Measurements from ENCODE around the gene LRIF1. TPM values are rescaled to one million over a fixed set of nuclear protein-coding genes. Genes with fewer than 3 reads are reported as not detected.
"Not testable (repeated sequence)": the region's sequence is repeated elsewhere in the genome, so short reads cannot be mapped to it uniquely, and the experiment has no call there.

LRIF1 gene
- total RNA-seq, 1 donor from 2014 or later: 8.4 TPM

DNA sequence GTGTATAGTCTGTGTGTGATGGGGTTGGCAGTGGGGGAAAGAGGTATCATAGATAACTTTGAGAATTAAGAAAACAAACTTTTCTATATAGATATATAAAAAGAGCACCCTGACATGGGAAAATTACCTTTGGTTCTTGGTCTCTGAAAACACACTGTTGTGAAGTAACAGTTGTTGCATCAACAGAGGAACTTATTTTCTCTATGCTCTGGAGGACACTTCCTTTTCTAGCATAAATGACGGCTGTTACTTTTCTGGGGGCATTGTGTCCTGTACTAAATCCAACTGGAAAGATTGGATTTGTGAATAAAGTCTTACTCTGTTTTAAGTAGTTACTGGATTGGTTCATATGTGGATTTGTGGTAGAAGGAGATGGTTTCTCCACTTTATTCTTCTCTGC lies 12.6 kb downstream of the LRIF1 start:
- DNase-seq: no peak

GRCh38 chr1:110948038-110948810 lies 15.5 kb downstream of the LRIF1 start:
- no peak for DNase-seq

GRCh38 chr1:110945626-110946025 lies 18.1 kb downstream of the LRIF1 start:
- DNase-seq: no peak

DNA sequence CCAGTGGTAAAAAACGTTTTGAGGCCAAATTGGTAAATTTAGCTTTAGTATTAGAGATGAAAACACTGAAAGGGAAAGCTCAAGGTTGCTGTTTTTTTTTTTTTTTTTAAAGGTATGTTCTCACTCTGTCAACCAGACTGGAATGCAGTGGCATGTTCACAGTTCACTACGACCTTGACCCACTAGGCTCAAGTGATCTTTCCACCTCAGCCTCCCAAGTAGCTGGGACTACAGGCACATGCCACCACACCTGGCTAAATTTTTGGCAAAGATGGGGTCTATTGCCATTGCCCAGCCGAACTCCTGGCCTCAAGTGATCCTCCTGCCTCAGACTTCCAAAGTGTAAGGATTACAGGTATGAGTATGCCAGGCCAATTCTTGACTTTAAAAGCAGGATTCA lies 18.9 kb downstream of the LRIF1 start:
- DNase-seq: no peak

DNA sequence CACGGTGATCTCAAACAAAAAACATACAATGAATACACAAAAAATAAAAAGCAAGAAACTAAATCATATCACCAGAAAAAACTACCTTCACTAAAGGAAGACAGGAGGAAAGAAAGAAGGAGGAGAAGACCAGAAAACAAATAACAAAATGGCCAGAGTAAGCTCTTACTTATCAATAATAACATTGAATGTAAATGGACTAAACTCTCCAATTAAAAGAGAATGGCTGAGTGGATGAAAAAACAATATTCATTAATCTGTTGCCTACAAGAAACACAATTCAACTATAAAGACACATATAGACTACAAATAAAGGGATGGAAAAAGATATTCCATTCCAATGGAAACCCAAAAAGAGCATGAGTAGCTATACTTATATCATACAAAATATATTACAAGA lies 27.2 kb downstream of the LRIF1 start:
- DNase-seq: no peak

- not testable (repeated sequence) for DNase-seq
Observed at GRCh38 chr1:110931097-110931496, 32.6 kb downstream of the LRIF1 start.

DNA sequence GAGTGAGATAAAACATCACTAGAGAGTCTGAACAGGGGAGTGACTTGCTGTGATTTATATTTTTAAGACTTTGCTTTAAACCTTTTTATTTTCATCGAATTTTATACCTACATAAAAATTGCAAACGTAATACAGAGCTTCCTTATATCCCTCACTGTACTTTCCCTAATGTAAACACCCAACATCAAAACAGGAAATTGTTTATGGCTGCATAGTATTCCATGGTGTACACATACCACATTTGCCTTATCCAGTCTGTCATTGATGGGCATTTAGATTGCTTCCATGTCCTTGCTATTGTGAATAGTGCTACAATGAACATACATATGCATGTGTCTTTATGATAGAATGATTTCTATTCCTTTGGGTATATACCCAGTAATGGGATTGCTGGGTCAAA lies 34.8 kb downstream of the LRIF1 start:
- DNase-seq: no peak

- DNase-seq: no peak
Observed at GRCh38 chr1:110928191-110928590, 35.5 kb downstream of the LRIF1 start.

GRCh38 chr1:110927484-110928075 lies 36.1 kb downstream of the LRIF1 start:
- DNase-seq: no peak

DNA sequence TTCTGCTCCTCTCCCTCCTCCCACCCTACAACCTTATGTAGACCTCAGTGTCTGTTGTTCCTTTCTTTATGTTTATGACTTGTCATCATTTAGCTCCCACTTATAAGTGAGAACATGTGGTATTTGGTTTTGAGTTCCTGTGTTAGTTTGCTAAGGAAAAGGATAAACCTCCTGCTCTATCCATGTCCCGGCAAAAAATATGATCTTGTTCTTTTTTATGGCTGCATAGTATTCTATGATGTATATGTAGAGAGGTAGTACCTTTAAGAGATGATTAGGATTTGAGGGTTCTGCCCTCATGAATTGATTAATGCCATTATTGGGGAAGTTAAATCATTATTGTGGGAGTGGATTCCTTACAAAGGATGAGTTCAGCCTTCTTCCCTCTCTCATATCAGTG lies 41.8 kb downstream of the LRIF1 start:
- DNase-seq: no peak

DNA sequence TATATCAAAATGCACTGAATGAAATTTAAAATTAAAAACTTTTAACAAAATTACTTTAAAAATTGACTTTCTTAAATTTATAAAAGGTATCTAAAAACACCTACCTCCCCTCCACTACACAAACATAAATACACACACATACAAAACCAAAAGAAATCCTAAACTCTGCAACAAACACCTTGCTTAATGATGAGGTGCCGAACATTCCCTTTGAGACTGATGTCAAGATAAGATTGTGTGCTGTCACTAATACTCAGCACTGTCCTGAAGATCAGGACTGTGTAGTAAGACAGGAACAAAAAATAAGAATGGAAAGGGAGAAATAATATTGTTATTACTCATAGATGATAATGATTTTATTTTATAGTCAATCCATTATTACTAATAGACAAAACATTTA lies 45.7 kb downstream of the LRIF1 start:
- DNase-seq: no peak

DNA sequence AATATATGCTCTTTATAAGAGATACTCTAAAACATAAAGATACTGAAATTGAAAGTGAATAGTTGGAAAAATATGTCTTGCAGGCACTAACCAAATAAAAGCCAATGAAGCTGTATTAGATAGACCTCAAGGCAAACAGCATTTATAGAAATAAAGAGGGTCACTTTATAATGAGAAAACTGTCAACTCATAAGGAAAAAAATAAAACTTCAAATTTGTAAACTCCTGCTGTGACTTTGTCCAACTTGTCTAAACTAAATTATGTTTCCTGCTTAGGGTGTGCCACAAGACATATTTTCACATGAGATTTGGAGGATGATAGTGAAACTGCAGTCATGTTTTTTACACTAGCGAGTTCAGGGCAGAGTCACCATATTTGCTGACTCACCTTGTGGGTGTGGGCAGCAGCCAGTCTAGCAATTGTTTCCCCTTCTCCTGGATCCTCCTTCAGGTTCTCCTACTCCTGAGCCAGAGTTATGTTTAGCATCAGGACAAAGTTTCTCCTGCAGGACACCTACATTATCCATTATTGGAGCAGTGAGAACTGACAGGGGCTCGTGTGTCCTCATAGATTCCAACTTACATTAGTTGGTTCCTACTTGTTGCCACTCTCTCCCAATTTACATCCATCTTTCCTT lies 46.9 kb downstream of the LRIF1 start:
- DNase-seq: no peak

DNA sequence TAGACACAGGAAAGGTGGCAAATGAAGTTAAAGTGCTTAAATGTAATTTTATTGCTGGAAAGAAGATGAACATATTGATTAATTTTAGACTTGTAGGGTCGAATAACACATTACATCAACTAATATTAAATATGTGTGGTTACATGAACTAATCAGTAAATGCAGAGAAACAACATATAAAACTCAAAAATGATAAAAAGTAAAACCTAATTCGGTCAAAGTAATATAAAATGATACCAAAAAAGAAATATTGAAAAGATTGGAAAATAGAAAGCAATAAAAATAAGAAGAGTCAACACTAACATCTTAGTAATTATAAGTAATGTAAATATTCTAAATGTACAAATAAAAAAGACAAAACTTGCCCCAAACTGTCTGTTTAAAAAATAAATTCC lies 47.5 kb downstream of the LRIF1 start:
- DNase-seq: no peak

DNA sequence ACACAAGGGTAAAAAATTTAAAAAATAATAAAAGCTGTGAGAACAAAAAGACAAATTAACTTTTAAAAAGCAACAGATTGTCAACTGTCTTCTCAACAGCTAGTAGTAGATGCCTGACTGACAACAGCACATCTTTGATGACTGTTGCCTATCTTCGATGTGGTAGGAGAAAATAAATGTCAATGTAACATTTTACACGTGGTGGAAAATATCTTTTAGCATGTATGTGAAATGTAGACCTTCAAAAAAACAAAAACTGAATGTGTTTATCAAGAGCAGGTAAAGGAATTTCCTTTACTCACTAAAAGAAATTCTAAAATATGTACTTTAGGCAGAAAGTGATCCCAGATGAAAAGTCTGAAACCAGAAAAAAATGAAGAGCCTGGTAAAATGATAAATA lies 47.9 kb downstream of the LRIF1 start:
- no peak for DNase-seq

GRCh38 chr1:110914676-110915075 lies 49.0 kb downstream of the LRIF1 start:
- DNase-seq: no peak

GRCh38 chr1:110912784-110913183 lies 50.9 kb downstream of the LRIF1 start:
- no peak for DNase-seq

DNA sequence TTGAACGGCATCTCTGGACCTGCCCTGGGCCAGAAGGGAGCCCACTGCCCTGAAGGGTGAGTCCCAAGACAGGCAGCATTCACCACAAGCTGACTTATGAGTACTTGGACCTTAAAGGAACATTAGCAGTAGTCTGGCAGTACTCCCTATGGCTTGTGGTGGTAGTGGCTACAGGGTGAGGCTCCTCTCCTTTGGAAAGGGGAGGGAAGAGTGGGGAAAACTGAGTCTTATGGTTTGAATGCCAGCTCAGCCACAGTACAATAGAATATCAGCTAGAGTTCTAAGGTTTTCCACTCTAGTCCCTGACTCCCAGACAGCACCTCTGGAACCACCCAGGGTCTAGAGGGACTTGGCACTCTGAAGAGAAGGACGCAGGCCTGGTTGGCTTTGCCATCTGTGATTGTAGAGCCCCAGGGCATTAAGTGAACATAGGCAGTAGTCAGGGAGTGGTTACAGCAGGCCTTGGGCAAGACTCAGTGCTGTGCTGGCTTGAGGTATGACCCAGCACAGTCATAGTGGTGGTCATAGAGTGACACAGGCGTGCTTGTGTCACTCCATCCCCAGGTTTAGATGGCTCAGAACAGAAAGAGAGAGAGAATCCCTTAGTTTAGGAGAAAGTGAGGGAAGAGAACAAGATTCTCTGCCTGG lies 59.7 kb downstream of the LRIF1 start:
- DNase-seq: no peak

DNA sequence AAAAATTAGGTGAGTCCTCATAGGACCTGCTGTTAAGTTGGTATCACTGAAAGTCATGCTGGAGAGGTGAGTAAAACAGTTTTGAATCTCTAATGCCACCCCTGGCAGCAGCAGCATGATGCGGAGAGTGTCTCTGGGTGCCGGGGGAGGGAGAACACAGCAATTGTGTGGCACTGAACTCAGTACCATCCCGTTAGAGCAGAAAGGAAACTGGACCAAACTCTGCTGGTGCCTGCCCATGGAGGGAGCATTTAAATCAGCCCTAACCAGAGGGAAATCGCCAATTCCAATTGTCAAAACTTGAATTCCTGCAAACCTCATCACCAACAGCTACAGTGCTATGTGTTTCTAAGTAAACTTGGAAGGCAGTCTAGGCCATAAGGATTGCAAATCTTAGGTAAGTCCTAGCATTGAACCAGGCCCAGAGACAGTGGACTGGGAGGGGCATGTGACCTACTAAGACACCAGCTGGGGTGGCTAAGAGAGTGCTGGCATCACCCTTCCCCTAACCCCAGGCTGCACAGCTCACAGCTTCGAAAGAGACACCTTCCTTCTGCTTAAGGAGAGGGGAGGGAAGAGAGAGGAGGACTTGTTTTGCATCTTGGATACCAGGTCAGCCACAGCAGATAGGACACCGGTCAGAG lies 60.8 kb downstream of the LRIF1 start:
- DNase-seq: no peak

GRCh38 chr1:110899458-110899843 lies 64.3 kb downstream of the LRIF1 start:
- DNase-seq: no peak

DNA sequence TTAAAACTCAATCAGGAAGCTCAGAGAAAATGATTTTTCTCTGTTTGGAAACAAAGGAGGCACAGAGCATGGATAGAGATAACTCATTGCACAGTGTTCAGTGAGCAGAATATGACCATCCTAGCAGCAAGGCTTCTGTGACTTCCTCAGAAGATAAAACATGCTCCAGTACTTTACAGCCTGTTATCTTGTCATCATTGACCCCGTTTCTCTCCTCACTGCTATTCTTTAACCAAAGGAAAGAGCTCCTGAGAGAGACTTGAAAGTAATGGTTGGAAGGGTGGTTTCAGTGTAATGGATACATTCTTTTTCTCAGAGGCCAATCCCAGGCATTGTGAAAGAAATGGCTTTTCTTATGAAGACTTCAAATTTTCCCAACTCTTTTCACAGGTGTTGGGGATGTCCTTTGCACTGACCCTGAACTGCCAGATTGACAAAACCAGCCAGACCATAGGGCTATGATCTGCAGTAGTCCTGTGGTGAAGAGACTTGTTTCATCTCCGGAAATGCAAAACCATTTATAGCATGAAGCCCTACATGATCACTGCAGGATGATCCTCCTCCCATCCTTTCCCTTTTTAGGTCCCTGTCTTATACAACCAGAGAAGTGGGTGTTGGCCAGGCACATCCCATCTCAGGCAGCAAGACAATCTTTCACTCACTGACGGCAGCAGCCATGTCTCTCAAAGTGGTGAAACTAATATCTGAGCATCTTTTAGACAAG lies 64.8 kb downstream of the LRIF1 start:
- DNase-seq: no peak

- no peak for DNase-seq
Observed at GRCh38 chr1:110897681-110898080, 66.0 kb downstream of the LRIF1 start.
